Mesothelial cell of epicardium (in vitro differentiated cells): Measurements from ENCODE around the gene STK31. TPM values are rescaled to one million over a fixed set of nuclear protein-coding genes. Genes with fewer than 3 reads are reported as not detected.

Source experiments
- DNase-seq, 2 experiments: peaks; one replicate each; pipeline ENCODE4 v3.0.0; 2021; ENCODE audit warnings: low spot score in 2 of 2; ENCODE audit not compliant: unreplicated experiment in 2 of 2
- H3K27ac Mint-ChIP-seq: 2 replicates; pipeline ENCODE4 v1.8.0; 2021; ENCODE audit warnings: mixed read lengths
- H3K27me3 Mint-ChIP-seq: 2 replicates; pipeline ENCODE4 v1.8.0; 2021; ENCODE audit warnings: low read depth, mixed read lengths
- H3K36me3 Mint-ChIP-seq: 2 replicates; pipeline ENCODE4 v1.8.0; 2021; ENCODE audit warnings: mixed read lengths
- H3K4me1 Mint-ChIP-seq: 2 replicates; pipeline ENCODE4 v1.8.0; 2021; ENCODE audit warnings: mixed read lengths
- H3K4me3 Mint-ChIP-seq: 2 replicates; pipeline ENCODE4 v1.8.0; 2021; ENCODE audit warnings: mild to moderate bottlenecking, moderate library complexity, mixed read lengths
- H3K9me3 Mint-ChIP-seq: 2 replicates; pipeline ENCODE4 v1.8.0; 2021; ENCODE audit warnings: mixed read lengths
- total RNA-seq: library from RNA; stranded (reverse); gene quantifications from 3 replicates; pipeline ENCODE4 v1.2.1, GENCODE V29; 2021
- TF ChIP-seq, protein P1 (sequence below): fragments of 200-600 bp; sonication (generic); IDR thresholded peaks from one replicate; pipeline ENCODE4 v1.5.0; 2021; ENCODE audit warnings: antibody characterized with exemption; ENCODE audit not compliant: unreplicated experiment

Gene STK31
- total RNA-seq, 1 donor from 2014 or later: 0.94 TPM

DNA sequence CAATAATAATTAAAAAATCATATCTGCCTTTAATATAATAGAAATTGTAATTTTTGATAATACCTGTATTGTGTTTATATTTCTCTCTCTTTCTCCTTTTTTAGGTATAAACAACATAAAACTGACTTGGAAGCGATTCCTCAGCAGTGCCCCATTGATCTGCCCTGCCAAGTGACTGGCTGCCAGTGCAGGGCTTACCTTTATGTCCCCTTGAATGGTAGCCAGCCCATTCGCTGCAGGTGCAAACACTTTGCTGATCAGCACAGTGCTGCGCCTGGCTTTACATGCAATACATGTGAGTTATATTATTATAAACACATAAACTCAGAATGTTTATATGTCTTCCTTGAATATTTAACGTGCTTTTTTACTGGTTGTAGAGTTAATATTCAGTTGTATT lies 20.9 kb upstream of the STK31 start:
- TF ChIP-seq, protein P1, sequence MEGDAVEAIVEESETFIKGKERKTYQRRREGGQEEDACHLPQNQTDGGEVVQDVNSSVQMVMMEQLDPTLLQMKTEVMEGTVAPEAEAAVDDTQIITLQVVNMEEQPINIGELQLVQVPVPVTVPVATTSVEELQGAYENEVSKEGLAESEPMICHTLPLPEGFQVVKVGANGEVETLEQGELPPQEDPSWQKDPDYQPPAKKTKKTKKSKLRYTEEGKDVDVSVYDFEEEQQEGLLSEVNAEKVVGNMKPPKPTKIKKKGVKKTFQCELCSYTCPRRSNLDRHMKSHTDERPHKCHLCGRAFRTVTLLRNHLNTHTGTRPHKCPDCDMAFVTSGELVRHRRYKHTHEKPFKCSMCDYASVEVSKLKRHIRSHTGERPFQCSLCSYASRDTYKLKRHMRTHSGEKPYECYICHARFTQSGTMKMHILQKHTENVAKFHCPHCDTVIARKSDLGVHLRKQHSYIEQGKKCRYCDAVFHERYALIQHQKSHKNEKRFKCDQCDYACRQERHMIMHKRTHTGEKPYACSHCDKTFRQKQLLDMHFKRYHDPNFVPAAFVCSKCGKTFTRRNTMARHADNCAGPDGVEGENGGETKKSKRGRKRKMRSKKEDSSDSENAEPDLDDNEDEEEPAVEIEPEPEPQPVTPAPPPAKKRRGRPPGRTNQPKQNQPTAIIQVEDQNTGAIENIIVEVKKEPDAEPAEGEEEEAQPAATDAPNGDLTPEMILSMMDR: no peak
- Mint-ChIP-seq H3K36me3 (peaks cover 20% of the 10 kb centered on the region), H3K4me3 (no peak overlapping the region), H3K27ac (no peak overlapping the region), H3K9me3 (peaks cover 9% of the 10 kb centered on the region), H3K4me1 (no peaks in the 10 kb centered on the region), H3K27me3 (no peaks in the 10 kb centered on the region)
- DNase-seq: no peak

DNA sequence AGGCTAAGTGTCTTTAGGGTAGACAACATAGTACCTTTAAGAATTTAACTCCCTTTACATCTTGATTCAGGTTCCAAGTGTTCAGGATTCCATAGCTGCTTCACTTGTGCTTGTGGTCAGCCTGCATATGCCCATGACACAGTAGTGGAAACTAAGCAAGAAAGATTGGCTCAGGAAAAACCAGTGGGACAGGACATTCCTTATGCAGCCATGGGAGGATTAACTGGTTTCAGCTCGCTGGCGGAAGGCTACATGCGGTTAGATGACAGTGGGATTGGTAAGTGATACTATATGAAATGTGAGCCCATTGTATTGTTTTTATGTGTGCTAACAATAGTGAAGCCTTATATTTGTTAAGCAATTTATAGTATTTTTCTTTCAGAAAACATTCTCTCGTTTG lies 18.7 kb upstream of the STK31 start:
- no peak overlapping the region for H3K27ac Mint-ChIP-seq
- peaks cover 25% of the 10 kb centered on the region for H3K36me3 Mint-ChIP-seq

DNA sequence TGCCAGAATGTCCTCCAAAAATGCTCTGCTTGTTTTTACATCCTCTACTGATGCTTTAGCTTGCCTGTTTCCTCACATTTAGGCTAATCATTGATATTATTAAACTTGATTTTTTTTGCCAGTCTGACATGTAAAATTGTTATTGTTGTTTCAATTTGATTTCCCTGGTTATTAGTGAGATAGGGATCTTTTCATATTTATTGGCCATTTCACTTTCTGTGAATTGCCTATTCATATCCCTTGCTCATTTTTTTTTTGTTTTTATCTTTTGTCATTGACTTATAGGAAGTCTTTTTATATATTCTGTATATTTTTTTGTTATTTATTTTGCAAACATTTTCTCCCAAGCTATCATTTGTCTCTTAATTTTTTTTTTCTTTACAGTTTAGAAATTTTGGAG lies 16.8 kb upstream of the STK31 start:
- Mint-ChIP-seq H3K9me3 (peaks cover 9% of the 10 kb centered on the region), H3K27me3 (no peaks in the 10 kb centered on the region), H3K36me3 (peaks cover 22% of the 10 kb centered on the region), H3K4me3 (no peak overlapping the region), H3K4me1 (no peaks in the 10 kb centered on the region), H3K27ac (no peak overlapping the region)
- DNase-seq: no peak
- TF ChIP-seq, protein P1: no peak

More for the DNA sequence above, 18.7 kb upstream of the STK31 start:
- H3K27me3 Mint-ChIP-seq: no peaks in the 10 kb centered on the region
- no peaks in the 10 kb centered on the region for H3K4me1 Mint-ChIP-seq
- DNase-seq: no peak
- TF ChIP-seq, protein P1: no peak
- peaks cover 9% of the 10 kb centered on the region for H3K9me3 Mint-ChIP-seq
- no peak overlapping the region for H3K4me3 Mint-ChIP-seq

DNA sequence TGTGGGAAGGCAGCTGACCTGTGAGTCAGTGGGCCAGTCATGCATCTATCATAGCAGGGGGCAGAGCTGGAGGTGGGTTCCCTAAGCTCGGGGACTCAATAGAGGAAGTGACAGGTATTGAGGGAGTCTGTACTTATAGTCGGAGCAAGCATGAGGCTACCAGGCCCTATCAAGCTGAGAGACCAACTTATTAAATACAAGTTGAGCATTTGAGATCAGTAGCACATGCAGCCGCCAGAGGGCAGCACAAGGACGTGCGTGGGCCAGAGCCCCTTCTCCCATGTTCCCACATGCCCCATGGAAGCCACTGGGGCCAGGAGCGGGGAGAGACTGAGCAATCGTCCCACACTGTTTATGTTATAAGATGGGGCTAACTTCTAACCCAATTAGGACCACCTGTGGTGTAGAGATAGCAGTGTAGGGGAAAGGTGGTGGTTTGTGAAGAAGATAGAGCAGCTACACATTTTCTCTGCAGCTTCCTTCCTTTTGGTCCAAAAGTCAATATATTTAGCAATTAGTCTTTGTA lies 13.0 kb upstream of the STK31 start:
- peaks cover 9% of the 10 kb centered on the region for H3K9me3 Mint-ChIP-seq
- peaks cover 4% of the 10 kb centered on the region for H3K4me1 Mint-ChIP-seq
- peak; percentile 32 to 47 for DNase-seq
- peaks cover 19% of the 10 kb centered on the region for H3K36me3 Mint-ChIP-seq
- no peak overlapping the region for H3K27ac Mint-ChIP-seq
- TF ChIP-seq, protein P1: peak; percentile 57
- H3K4me3 Mint-ChIP-seq: no peak overlapping the region
- no peaks in the 10 kb centered on the region for H3K27me3 Mint-ChIP-seq

DNA sequence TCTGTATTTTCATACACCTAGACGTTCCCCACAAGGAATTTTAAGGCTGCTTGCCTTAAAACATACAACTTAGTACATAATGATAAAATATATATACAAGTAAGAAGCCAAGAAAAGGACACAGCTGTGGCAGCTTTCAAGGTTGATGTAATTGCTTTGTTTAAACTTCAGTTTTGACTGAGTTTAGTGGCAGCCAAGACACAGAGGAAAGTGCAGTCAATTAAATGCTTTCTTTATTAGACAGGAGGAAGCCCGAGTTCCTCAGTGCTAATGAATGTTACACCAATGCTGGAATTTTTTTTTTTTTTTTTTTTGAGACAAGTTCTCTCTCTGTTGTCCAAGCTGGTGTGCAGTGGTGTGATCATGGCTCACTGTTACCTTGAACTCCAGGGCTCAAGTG lies 11.2 kb upstream of the STK31 start:
- Mint-ChIP-seq H3K4me1 (peaks cover 4% of the 10 kb centered on the region), H3K4me3 (no peak overlapping the region), H3K27ac (no peak overlapping the region), H3K27me3 (no peaks in the 10 kb centered on the region), H3K9me3 (peaks cover 3% of the 10 kb centered on the region), H3K36me3 (peaks cover 19% of the 10 kb centered on the region)
- DNase-seq: no peak
- TF ChIP-seq, protein P1: no peak

DNA sequence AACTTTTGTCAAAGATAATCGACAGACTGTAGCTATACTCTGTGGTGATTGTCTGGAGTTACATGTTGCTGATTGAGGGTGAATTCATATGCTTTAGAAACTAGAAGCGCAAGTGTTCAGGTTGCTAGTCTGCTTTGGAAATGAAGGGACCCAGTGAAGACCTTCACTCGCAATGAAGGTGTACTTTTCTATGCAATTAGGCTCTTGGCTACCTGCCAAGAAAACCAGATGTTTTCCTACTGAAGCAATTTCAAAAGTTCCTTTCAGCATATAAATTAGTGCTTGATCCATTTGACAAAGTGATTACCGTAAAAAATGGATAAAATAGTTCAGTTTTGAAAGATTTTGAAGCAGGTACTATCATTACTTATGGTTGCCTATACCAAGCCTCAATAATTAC lies 10.0 kb upstream of the STK31 start:
- Mint-ChIP-seq H3K9me3 (peaks cover 12% of the 10 kb centered on the region), H3K27ac (peak overlapping the region; percentile 45), H3K36me3 (peaks cover 26% of the 10 kb centered on the region), H3K27me3 (no peaks in the 10 kb centered on the region), H3K4me3 (no peak overlapping the region), H3K4me1 (peaks cover 4% of the 10 kb centered on the region)
- DNase-seq: no peak
- TF ChIP-seq, protein P1: no peak
